ENCODE data around the gene KCNQ5. TPM values are rescaled to one million over a fixed set of nuclear protein-coding genes. Genes with fewer than 3 reads are reported as not detected.

The KCNQ5 gene
- total RNA-seq, 4 donors from 2014 or later = 0.96 to 3.4 (median 1.5) TPM

DNA sequence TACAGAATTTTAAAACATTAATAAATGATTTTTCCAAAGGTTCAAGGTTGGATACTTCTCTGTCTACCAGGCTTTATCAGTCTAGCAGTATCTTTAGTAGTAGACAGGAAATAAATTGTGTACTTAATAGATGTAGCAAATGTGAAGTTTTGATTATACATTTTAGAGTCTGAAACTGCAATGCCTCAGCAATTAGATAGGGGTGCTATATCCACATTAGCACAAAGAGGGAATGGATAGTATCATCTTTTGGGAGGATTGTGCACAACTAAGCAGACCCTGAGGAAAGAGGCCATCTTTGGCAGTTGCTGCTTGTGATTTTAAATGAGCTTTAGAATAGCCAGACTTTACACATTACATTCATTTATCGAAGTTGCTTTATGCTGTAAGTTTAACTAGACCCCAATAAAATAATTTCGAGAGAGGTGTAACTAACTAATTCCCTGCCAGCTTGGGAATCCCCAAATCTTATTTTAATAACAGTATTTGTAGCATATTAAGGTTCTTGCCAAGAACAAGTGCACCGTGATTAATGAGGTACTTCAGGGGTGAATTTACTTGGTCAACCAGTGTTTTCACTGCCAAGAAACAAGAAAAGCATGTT is 2.8 kb downstream of the KCNQ5 start:
- Histone ChIP-seq H3K4me3 (no peak overlapping the region), H3K27me3 (peaks cover 25% of the 10 kb centered on the region), H3K4me1 (peaks cover 0 to 43% (median 9%) of the 10 kb centered on the region in 3 donors), H3K27ac (no peak overlapping the region), H3K9me3 (no peaks in the 10 kb centered on the region), H3K36me3 (no peaks in the 10 kb centered on the region)
- TF ChIP-seq, protein P1, sequence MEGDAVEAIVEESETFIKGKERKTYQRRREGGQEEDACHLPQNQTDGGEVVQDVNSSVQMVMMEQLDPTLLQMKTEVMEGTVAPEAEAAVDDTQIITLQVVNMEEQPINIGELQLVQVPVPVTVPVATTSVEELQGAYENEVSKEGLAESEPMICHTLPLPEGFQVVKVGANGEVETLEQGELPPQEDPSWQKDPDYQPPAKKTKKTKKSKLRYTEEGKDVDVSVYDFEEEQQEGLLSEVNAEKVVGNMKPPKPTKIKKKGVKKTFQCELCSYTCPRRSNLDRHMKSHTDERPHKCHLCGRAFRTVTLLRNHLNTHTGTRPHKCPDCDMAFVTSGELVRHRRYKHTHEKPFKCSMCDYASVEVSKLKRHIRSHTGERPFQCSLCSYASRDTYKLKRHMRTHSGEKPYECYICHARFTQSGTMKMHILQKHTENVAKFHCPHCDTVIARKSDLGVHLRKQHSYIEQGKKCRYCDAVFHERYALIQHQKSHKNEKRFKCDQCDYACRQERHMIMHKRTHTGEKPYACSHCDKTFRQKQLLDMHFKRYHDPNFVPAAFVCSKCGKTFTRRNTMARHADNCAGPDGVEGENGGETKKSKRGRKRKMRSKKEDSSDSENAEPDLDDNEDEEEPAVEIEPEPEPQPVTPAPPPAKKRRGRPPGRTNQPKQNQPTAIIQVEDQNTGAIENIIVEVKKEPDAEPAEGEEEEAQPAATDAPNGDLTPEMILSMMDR (IDR thresholded peaks at IDR 0.05) = peak; percentile 19 to 60 (median 35)
- no peak for TF ChIP-seq EP300 (IDR thresholded peaks at IDR 0.05)
- ATAC-seq = no peak
- 54 to 65% methylated on average over 3 of the region's 3 CpGs for WGBS, 2 donors (ENCODE audit: low coverage in 1 of 2)

DNA sequence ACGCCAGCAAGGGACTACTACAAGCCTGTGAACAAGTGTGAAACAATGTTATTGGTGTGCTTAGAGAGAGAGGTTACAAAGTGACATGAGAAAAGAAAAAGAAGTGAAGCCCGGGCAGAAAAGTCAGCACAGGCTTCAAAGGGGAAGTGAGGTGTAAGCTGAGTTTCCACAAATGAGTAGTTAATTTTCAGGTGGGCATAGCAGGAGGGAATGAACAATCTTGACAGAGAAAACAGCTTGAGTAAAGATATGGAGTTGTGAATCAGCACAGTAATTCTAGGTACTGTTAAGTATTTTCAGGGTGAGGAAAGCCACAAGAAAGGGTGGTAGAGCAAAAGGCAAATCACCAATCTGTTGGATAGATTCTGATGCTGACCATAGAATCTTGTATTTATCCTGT is 4.3 kb downstream of the KCNQ5 start:
- H3K27me3 ChIP-seq = peaks cover 25% of the 10 kb centered on the region
- no peaks in the 10 kb centered on the region for H3K36me3 ChIP-seq
- peaks cover 0 to 28% (median 9%) of the 10 kb centered on the region in 3 donors for H3K4me1 ChIP-seq
- ATAC-seq = no peak
- no peaks in the 10 kb centered on the region for H3K9me3 ChIP-seq
- H3K27ac ChIP-seq = no peak overlapping the region
- TF ChIP-seq POLR2A (IDR thresholded peaks at IDR 0.05) = no peak
- TF ChIP-seq POLR2AphosphoS5 (IDR thresholded peaks at IDR 0.05) = no peak
- TF ChIP-seq, protein P1 (IDR thresholded peaks at IDR 0.05) = no peak
- no peak for TF ChIP-seq EP300 (IDR thresholded peaks at IDR 0.05)
- H3K4me3 ChIP-seq = no peak overlapping the region
- 75 to 95% methylated on average over 1 to 2 of the region's 2 CpGs for WGBS, 2 donors (ENCODE audit: low coverage in 1 of 2)

DNA sequence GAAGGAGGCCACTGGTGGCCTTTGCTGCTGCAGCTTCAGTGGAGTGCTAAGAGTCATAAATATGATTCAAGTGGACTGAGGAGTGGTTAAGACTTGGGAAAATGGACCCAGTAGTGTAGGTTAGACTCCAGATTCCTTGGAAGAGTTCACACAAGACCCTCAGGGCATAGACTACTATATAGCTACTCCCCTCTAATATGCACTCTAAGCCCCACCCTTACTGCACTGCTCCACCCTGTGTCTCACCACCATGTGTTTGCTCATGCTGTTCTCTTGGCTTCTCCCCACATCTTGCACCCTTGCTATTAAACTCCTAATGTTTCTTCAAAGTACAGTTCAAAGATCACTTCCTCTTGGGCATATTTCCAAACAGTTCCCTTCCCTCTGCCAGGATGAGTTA is 5.7 kb downstream of the KCNQ5 start:
- H3K27me3 ChIP-seq = peaks cover 14% of the 10 kb centered on the region
- H3K36me3 ChIP-seq = no peaks in the 10 kb centered on the region
- H3K27ac ChIP-seq = no peak overlapping the region
- no peaks in the 10 kb centered on the region for H3K9me3 ChIP-seq
- no peak overlapping the region for H3K4me3 ChIP-seq
- H3K4me1 ChIP-seq = peaks cover 0 to 14% (median 6%) of the 10 kb centered on the region in 3 donors
- no peak for TF ChIP-seq POLR2A (IDR thresholded peaks at IDR 0.05)
- no peak for TF ChIP-seq EP300 (IDR thresholded peaks at IDR 0.05)
- TF ChIP-seq POLR2AphosphoS5 (IDR thresholded peaks at IDR 0.05) = no peak
- TF ChIP-seq, protein P1 (IDR thresholded peaks at IDR 0.05) = no peak
- ATAC-seq = no peak

DNA sequence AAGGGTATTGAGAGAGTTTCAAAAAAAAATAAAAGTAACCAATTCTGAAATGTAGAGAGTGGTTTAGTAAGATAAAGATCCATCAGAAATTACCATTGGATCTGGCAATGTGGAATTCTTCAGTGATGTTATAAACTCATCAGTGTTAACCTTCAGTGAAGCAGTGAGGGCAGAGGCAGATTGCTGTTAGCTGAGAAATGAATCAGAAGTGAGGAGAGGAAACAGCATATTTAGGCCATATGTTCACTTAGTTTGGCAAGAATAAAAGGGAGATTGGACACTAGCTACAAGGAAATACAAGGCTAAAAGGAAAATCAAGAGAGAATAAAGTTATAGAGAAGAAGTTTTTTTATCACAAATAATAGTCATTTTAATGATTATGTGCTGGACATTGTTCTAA is 9.6 kb downstream of the KCNQ5 start:
- Histone ChIP-seq H3K4me3 (no peak overlapping the region), H3K27me3 (no peaks in the 10 kb centered on the region), H3K27ac (no peak overlapping the region), H3K36me3 (no peaks in the 10 kb centered on the region), H3K4me1 (no peaks in the 10 kb centered on the region), H3K9me3 (no peaks in the 10 kb centered on the region)
- TF ChIP-seq POLR2AphosphoS5 (IDR thresholded peaks at IDR 0.05) (no peak), EP300 (IDR thresholded peaks at IDR 0.05) (no peak), POLR2A (IDR thresholded peaks at IDR 0.05) (no peak)
- TF ChIP-seq, protein P1 (IDR thresholded peaks at IDR 0.05) = no peak
- no peak for ATAC-seq

DNA sequence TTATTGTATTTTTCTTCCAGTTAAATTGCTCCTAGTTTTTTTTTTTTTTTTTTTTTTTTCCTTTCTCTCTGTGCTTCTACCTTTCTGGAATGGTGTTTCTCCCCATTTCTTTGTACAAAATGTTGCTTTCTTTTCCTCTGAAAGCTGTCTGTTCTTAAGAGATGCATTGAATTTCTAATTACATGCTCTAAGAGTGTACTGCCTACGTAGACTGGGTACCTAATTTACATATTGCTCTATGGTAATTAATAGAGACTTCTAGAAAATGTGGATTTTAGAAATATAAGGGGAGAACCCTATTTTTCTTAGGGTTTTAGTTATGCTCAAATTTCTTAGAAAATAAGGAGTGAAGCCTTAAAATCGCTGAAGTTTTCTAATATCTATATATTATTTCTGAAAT is 13.8 kb downstream of the KCNQ5 start:
- H3K27me3 ChIP-seq = no peaks in the 10 kb centered on the region
- no peak for ATAC-seq
- no peak overlapping the region for H3K27ac ChIP-seq
- H3K4me3 ChIP-seq = no peak overlapping the region
- 94 to 100% methylated on average over 2 of the region's 2 CpGs for WGBS, 2 donors (ENCODE audit: low coverage in 1 of 2)
- TF ChIP-seq EP300 (IDR thresholded peaks at IDR 0.05) (no peak), POLR2A (IDR thresholded peaks at IDR 0.05) (no peak), POLR2AphosphoS5 (IDR thresholded peaks at IDR 0.05) (no peak)
- TF ChIP-seq, protein P1 (IDR thresholded peaks at IDR 0.05) = no peak
- H3K36me3 ChIP-seq = no peaks in the 10 kb centered on the region
- no peaks in the 10 kb centered on the region for H3K9me3 ChIP-seq
- no peaks in the 10 kb centered on the region for H3K4me1 ChIP-seq
